NCI-H2227 treated with DMSO at 0.1 percent for 48 hours (cell line): ENCODE results near the gene REC114.
A peak's percentile ranks its signal among the peaks of the same experiment; 100 is the strongest.
"Not testable (repeated sequence)": the region's sequence is repeated elsewhere in the genome, so short reads cannot be mapped to it uniquely, and the experiment has no call there.

Experiments used
- DNase-seq: peaks from one replicate; lab custom pipeline; 2025; lab: John Stamatoyannopoulos, UW

The REC114 gene, protein sequence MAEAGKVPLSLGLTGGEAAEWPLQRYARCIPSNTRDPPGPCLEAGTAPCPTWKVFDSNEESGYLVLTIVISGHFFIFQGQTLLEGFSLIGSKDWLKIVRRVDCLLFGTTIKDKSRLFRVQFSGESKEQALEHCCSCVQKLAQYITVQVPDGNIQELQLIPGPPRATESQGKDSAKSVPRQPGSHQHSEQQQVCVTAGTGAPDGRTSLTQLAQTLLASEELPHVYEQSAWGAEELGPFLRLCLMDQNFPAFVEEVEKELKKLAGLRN

DNA sequence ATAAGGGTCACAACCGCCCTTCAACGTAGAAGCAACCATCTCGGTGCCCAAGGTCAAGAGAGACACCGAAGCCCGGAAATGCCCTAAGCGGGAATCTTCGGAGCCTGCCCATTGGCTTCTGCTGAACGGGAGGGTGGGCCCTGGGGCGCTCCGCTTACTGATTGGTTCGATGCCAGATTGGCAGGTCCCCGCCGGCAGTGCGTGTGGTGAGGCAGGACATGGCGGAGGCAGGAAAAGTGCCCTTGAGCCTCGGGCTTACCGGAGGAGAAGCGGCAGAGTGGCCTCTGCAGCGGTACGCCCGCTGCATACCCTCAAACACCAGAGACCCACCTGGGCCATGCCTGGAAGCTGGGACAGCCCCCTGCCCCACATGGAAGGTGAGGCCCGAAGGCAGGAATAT, at the start of gene REC114:
REC114 (plus strand) TSS at position 197 of the 400 bp plus-strand sequence; CDS start at position 219, 22 bp downstream.
- no peak for DNase-seq

DNA sequence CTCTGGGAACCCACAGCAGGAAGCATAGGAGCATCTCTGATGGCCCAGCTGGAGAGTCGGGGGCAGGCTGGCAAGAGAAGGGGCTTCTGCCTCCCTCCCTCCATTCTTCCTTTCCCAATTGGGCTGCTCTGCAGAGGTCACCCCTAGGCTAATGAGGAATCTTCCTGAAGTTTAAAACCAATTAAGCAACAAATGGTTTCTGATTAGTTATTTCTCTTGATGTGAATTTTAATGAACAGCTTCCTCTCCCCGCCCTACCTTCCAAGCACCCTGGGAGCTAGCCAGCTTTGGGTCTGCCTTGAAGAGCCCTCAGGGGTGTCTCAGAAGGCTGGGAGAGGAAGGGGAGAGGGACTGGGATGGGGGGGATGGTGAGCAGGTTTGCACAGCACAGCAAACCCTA, 49.6 kb upstream of the REC114 start:
- DNase-seq, result no peak

DNA sequence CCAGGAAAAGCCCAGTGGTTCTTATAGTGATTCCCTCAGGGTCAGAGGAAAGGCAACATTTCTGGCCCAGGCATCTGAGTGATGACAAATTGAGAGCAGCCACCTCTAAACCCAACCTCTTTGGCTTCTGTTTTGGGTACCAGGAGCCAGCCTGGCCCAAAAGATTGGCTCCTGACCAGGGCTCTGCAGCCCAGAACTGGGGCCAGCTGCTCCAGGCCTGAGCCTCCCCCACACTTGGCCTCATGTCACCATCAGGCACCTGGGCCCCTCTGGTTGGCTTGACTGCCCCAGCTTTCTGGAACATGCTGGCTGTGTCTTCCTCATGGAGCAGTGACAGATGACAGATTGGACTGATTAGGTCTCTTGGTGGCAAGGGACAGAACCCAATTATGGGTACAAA, 48.2 kb upstream of the REC114 start:
- no peak for DNase-seq

GRCh38 chr15:73395671-73396070, 47.3 kb upstream of the REC114 start:
- no peak for DNase-seq

- peak; percentile 18 for DNase-seq
Measured at GRCh38 chr15:73397461-73397860, 45.5 kb upstream of the REC114 start.

DNA sequence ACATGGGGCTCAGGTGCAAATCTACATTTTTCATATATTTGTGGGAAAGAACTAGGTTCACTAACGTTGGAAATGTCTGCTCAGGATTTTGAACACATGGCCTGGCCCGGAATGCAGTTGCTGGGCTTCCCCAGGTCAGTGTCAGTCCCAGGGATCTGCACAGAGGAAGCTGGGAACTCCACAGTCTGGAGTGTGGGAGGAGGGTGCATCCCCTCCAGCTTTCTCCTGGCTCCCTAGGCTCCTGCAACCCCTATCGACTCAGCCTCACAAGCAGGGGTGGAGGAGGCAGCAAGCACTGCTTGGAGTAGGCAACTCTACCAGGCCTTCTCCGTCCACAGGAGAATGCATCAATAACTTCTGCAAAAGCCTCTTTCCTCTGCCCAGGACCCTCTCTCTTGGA, 44.1 kb upstream of the REC114 start:
- no peak for DNase-seq

GRCh38 chr15:73400222-73400621, 42.7 kb upstream of the REC114 start:
- DNase-seq, result not testable (repeated sequence)

GRCh38 chr15:73403171-73403570, 39.8 kb upstream of the REC114 start:
- no peak for DNase-seq

GRCh38 chr15:73414876-73415275, 28.1 kb upstream of the REC114 start:
- DNase-seq, result no peak

GRCh38 chr15:73424506-73424905, 18.5 kb upstream of the REC114 start:
- no peak for DNase-seq

DNA sequence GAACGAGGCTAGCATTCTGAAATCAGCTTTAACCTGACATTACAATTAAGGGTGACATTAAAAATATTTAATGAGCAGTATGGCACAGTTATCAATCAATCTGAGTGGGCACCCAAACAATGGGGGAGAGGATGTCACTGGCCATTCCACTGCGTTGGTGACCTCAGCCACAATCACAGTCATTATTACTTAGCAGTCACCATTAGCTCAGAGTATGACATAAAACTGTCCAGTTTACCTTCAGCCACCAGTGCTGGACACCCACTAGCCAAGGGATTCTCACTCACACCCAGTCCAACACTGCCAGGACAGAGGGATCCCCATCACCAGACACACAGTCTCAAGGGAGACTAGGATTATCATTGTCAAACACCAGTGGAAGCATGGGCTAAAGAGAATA, 17.5 kb upstream of the REC114 start:
- DNase-seq, result no peak

DNA sequence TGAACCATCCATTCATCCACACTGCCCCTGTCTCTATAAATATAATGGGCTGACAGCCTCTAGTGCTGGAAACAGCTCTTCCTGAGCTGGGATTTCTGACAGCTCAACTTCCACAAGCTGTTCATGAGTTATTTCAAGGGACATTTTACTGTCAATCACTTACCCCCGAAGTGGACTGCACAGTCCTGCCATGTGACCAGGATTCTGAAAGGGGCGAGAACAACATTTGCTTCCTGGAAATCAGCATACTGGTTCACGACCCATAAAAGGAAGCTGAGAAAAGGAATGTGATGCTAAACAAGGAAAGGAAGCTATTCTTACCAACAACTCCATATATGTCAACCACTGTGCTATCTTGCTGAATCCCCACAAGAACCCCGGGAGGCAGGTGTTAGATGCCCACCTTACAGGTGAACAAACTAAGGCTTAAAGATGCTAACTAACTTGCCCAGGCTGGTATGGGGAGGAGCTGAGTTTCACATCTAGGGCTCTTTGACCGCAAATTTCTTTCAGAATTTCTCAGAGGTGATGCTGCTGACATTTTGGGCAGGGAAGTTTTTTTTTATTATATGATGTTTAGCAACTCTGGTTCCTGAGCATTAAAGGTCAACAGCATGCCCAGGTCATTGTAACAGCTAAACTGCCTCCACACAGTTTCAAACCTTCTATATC, 16.5 kb upstream of the REC114 start:
- DNase-seq, result peak; percentile 33

DNA sequence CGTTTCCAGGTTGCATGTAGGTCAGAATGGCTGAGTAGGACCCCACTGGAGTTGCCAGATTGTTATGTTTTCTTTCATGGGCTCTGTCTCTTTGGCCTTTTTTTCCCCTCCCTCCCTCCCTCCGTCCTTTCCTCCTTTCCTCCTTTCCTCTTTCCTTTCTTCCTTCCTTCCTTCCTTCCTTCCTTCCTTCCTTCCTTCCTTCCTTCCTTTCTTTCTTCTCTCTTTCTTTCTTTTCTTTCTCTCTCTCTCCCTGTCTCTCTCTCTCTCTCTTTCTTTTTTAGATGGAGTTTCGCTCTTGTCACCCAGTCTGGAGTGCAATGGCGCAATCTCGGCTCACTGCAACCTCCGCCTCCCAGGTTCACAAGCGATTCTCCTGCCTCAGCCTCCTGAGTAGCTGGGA, 11.6 kb upstream of the REC114 start:
- DNase-seq, result not testable (repeated sequence)

DNA sequence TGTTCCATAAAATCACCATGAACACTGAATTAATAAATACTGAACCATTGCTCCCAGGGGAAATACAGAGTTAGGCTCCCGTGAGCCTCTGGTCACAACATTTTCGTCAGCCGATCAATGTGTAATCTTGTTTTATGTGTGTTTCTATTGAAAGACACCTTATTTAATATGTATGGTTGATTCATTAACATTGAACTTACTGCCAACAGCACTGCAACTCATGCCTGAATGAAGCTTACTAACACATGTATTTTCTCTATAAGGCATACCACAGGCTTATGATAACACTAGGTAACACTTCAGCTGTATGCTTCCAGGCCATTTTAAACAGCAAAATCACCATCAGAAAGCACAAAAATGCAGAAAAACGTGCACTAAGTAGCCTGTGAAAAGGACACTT, 9.1 kb upstream of the REC114 start:
- no peak for DNase-seq

DNA sequence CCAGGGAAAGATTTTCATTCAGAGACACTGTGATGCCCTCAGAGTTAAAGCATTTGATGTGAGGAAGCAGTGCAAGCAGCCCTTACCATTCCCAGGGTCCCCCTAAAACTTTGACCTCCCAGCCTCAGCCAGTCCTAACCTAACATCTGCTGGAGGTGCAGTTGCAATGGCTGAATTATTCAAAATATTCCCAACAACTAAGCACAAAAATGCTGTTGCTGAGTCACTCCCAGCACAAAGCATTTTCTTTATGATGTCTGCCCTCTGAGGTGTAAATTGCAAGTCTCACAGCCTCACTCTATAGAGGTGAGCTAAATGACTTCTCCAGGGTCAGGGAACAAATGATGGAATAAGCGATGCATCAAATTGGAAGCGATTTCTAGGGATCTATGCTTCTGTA, 6.4 kb upstream of the REC114 start:
- DNase-seq, result no peak

- DNase-seq, result no peak
Measured at GRCh38 chr15:73437543-73438109, 5.3 kb upstream of the REC114 start.

DNA sequence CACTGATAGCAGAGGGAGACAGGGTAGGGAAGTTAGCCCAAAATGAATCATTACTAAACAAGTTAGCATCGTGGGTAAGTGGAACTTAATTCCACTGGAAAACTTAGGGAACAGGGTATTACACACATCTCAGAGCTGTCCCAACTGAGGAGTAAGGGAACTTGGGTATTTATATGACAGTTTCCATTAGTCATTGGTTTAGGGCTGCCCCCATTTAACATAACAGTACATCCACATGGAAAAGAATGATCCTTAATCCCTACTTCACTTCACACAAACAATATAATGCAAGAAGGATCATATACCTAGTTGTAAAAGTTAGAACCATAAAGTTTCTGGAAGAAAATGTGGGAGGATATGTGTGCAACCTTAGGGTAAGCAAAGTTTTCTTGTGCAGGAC, 4.3 kb upstream of the REC114 start:
- no peak for DNase-seq

DNA sequence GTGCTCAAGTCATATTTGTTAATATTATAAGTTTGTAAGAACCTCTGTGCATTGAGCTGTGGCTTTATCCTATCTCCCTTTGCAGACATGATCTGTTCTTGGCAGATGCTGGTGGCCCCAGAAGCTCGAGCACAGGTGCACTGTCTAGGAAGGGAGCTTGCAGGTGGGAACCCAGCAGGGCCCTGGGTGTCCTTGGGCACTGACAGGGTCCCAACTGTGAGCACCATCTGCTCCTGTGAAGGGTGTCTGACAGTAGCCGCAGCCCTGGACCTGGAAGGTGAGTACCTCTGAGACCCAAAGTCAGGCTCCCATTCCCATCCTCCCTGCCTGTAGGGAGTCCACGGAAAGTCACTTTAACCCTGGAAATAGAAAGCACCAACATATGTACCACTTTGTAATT, 2.4 kb upstream of the REC114 start:
- DNase-seq, result no peak

- no peak for DNase-seq
Measured at GRCh38 chr15:73442421-73442820, 543 bp upstream of the REC114 start.

- DNase-seq, result not testable (repeated sequence)
Measured at GRCh38 chr15:73447471-73447870, 4.5 kb downstream of the REC114 start.

DNA sequence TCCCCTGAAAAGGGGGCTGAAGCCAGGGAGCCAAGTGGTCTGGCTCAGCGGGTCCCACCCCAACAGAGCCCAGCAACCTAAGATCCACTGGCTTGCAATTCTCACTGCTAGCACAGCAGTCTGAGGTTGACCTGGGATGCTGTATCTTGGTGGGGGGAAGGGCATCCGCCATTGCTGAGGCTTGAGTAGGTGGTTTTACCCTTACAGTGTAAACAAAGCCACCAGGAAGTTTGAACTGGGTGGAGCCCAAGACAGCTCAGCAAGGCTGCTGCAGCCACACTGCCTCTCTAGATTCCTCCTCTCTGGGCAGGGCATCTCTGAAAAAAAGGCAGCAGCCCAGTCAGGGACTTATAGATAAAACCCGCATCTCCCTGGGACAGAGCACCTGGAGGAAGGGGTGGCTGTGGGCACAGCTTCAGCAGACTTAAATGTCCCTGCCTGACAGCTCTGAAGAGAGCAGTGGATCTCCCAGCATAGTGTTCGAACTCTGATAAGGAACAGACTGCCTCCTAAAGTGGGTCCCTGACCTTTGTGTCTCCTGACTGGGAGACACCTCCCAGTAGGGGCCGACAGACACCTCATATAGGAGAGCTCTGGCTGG, 5.3 kb downstream of the REC114 start:
- DNase-seq, result not testable (repeated sequence)

DNA sequence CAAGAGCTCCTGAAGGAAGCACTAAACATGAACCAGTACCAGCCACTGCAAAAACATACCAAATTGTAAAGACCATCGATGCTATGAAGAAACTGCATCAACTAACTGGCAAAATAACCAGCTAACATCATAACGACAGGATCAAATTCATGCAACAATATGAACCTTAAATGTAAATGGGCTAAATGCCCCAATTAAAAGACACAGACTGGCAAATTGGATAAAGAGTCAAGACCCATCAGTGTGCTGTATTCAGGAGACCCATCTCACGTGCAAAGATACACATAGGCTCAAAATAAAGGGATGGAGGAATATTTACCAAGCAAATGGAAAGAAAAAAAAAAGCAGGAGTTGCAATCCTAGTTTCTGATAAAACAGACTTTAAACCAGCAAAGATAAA, 7.0 kb downstream of the REC114 start:
- DNase-seq, result not testable (repeated sequence)

- no peak for DNase-seq
Measured at GRCh38 chr15:73454096-73454495, 11.1 kb downstream of the REC114 start.
